Measurements from ENCODE around the gene FBXO9.

The FBXO9 gene

DNA sequence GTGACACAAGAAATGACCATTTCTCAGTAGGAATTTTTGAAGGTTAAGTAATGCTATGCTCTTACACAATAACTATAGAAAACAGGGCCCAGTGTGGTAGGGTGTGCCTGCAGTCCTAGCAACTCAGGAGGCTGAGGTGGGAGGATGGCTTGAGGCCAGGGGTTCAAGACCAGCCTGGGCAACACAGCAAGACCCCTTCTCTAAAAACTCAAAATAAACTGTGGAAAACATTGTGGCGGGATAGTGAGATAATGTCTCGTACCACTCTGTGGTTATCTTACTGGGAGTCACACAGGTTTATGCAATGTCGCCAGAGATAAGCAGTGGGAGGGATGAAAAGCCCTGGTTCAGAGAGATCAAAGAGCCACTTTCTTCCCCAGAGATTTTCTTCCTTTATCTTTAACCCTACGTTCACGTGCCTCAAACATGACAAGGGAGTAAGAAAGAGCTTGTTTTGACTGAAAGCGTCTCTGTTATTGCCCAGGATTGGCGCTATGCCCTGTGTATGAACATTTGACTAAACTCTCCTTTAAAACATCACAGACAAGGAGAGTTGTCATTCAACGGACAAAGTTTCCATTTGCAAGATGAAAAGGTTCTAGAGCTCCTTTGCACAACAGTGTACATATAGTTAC, 69.5 kb downstream of the FBXO9 start:
- no peak for DNase-seq (ENCODE audit: low read depth in 2 of 2)

GRCh38 chr6:53136000-53136609, 70.9 kb downstream of the FBXO9 start:
- DNase-seq (ENCODE audit: low read depth in 2 of 2): no peak

DNA sequence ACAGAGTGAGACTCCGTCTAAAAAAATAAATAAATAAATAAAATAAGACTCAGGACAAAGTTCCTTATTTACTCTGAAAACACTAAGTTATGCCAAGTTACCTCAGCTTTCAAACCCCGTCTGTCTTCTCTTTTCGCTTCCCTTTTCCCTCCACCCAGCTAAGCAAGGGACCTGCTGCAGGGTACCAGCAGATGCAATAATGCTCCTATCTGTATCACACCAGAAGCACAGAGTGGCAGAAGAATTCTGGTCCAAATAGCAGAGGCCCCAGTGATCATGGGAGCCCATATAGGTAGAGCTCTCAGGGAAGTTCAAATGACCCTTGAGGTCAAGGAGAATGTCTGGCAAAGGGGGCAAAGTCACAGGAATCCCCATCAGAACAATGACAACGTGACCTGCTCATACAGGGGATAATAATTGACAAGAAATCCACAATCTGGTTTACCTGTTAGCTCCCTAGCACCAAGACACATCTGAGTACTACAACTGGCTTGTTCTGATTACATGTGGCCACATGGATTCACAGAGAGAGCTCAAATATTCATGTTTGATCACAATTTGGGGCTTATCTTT, 74.7 kb downstream of the FBXO9 start:
- no peak for DNase-seq (ENCODE audit: low read depth in 2 of 2)

- no peak for DNase-seq (ENCODE audit: low read depth in 2 of 2)
Measured at GRCh38 chr6:53142810-53143209, 77.6 kb downstream of the FBXO9 start.

- no peak for DNase-seq (ENCODE audit: low read depth in 2 of 2)
Measured at GRCh38 chr6:53143710-53144109, 78.5 kb downstream of the FBXO9 start.

DNA sequence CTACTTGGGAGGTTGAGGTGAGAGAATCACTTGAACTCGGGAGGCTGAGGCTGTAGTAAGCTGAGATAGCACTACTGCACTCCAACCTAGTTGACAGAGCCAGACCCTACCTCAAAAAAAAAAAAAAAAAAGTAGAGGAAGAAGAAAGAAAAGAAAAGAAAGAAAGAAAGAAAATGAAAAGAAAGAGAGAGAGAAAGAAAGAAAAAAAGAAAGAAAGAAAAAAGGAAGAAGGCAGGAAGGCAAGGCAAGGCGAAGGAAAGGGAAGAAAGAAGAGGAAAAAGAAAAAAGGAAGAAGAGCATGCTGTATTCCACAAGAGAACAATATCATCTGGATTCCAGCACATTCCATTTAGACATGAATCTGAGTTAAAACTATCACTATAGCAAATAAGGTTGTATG, 79.6 kb downstream of the FBXO9 start:
- DNase-seq (ENCODE audit: low read depth in 2 of 2): no peak

DNA sequence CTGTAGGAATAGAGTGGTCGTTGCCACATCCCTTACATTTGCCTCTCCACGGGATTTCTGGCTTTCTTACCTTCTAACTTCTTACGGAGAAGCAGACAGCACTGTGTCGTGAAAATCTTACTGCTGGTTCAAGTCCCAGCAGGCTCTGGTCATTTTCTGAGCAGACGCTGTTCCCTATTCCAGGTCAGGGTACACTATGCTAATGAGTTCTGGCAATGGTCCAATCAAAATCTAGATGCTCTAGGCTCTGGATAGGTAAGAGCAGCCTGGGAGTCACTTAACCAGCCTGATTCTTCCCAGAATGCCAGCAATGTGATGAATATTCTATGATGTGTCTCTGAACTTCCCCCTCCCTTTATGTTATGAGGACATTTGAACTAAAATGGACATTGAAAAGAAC, 83.5 kb downstream of the FBXO9 start, which contains the start of gene GCM1:
Gene GCM1, minus strand, starts transcription at position 158 of the 400 bp plus-strand sequence. CDS start 3,209 bp downstream, outside the sequence.
- no peak for DNase-seq (ENCODE audit: low read depth in 2 of 2)

Measured in stimulated activated CD4-positive, alpha-beta T cell treated with anti-CD3 and anti-CD28 coated beads, Interleukin-1b, Interleukin-23, amount 100 ng/mL, for 4 hours (primary cell).